Peyer's patch (tissue), 4 donors: ENCODE measurements around the gene ESRRG. TPM values are rescaled to one million over a fixed set of nuclear protein-coding genes. Genes with fewer than 3 reads are reported as not detected.
A peak's percentile ranks its signal among the peaks of the same experiment; 100 is the strongest.

Source experiments
- DNase-seq, 3 donors: peaks; one replicate each; pipeline ENCODE4 v3.0.0-alpha.2; 2017 to 2019
- H3K27ac ChIP-seq, 4 donors: fragments of 200-600 bp; sonication (generic); one replicate each; pipeline ENCODE4 v1.5.1; 2016 to 2019
- H3K27me3 ChIP-seq, 2 donors: fragments of 200-600 bp; sonication (generic); one replicate each; pipeline ENCODE4 v1.5.1; 2019
- H3K36me3 ChIP-seq, 3 donors: fragments of 200-600 bp; sonication (generic); one replicate each; pipeline ENCODE4 v1.5.1; 2016 to 2019
- H3K4me1 ChIP-seq, 4 donors: fragments of 200-600 bp; sonication (generic); one replicate each; pipeline ENCODE4 v1.5.1; 2016 to 2019
- H3K4me3 ChIP-seq, 4 donors: fragments of 200-600 bp; sonication (generic); 1 replicate in 3 of 4; 2 replicates in 1 of 4; pipeline ENCODE4 v1.5.1; 2016 to 2019; ENCODE audit warnings: mild to moderate bottlenecking in 1 of 4
- H3K9me3 ChIP-seq, 4 donors: fragments of 200-600 bp; sonication (generic); one replicate each; pipeline ENCODE4 v1.5.1; 2016 to 2019; ENCODE audit warnings: mild to moderate bottlenecking in 1 of 4
- CTCF ChIP-seq, 6 experiments: fragments of 450-650 bp in 4 of 6; fragments of 200-600 bp in 2 of 6; sonication (generic) in 1 of 6; IDR thresholded peaks; one replicate each; pipeline ENCODE4 v1.5.1; 2017 to 2019; ENCODE audit warnings: antibody characterized with exemption in 6 of 6, mild to moderate bottlenecking in 3 of 6, moderate library complexity in 1 of 6
- POLR2A ChIP-seq, 2 donors: fragments of 450-650 bp; IDR thresholded peaks; one replicate each; pipeline ENCODE4 v1.5.1; 2017; ENCODE audit warnings: antibody characterized with exemption in 2 of 2, mild to moderate bottlenecking in 2 of 2, moderate library complexity in 2 of 2
- total RNA-seq, 4 donors: library from RNA; depleted of rRNA; stranded (reverse); fragments of >200 nt; gene quantifications; one replicate each; pipeline ENCODE4 v1.1.0, GENCODE V29; 2016

ESRRG gene
- 10 to 100 TPM in 3 of 4 donors, 1 to 10 TPM in 1; 6.6 to 26.3 (median 20.0) TPM for total RNA-seq

GRCh38 chr1:216723274-216723780, at the start of gene ESRRG:
Gene ESRRG (minus strand): TSS chr1:216723429. CDS start chr1:216723299, 130 bp downstream.
- Histone ChIP-seq H3K4me3 (peak within 1 kb of the TSS in 3 of 4 donors; percentile 10 to 48 (median 48)), H3K4me1 (no peaks in the 10 kb centered on the region), H3K27ac (no peak within 1 kb of the TSS), H3K9me3 (no peaks in the 10 kb centered on the region), H3K27me3 (no peaks in the 10 kb centered on the region), H3K36me3 (no peaks in the 10 kb centered on the region)
- DNase-seq, result peak in 1 of 3 donors; percentile 62
- TF ChIP-seq CTCF (IDR thresholded peaks at IDR 0.05) (no peak), POLR2A (IDR thresholded peaks at IDR 0.05) (no peak)

GRCh38 chr1:216771922-216772321, 48.7 kb upstream of the ESRRG start:
- TF ChIP-seq CTCF (IDR thresholded peaks at IDR 0.05) (no peak), POLR2A (IDR thresholded peaks at IDR 0.05) (no peak)
- no peak for DNase-seq

GRCh38 chr1:216766633-216767327, 43.6 kb upstream of the ESRRG start:
- Histone ChIP-seq H3K4me1 (no peaks in the 10 kb centered on the region), H3K36me3 (no peaks in the 10 kb centered on the region), H3K9me3 (no peaks in the 10 kb centered on the region), H3K27ac (peak overlapping the region in 1 of 4 donors; percentile 17), H3K27me3 (no peaks in the 10 kb centered on the region), H3K4me3 (no peak overlapping the region)
- no peak for DNase-seq
- TF ChIP-seq CTCF (IDR thresholded peaks at IDR 0.05) (no peak), POLR2A (IDR thresholded peaks at IDR 0.05) (no peak)

More at GRCh38 chr1:216771922-216772321, 48.7 kb upstream of the ESRRG start:
- Histone ChIP-seq H3K27me3 (no peaks in the 10 kb centered on the region), H3K4me3 (no peak overlapping the region), H3K36me3 (no peaks in the 10 kb centered on the region), H3K27ac (no peak overlapping the region), H3K9me3 (no peaks in the 10 kb centered on the region), H3K4me1 (no peaks in the 10 kb centered on the region)

GRCh38 chr1:216765346-216766300, 42.4 kb upstream of the ESRRG start:
- DNase-seq, result no peak
- Histone ChIP-seq H3K27me3 (no peaks in the 10 kb centered on the region), H3K9me3 (no peaks in the 10 kb centered on the region), H3K27ac (peak overlapping the region in 1 of 4 donors; percentile 49), H3K36me3 (no peaks in the 10 kb centered on the region), H3K4me1 (no peaks in the 10 kb centered on the region), H3K4me3 (no peak overlapping the region)
- no peak for TF ChIP-seq CTCF (IDR thresholded peaks at IDR 0.05)
- no peak for TF ChIP-seq POLR2A (IDR thresholded peaks at IDR 0.05)

GRCh38 chr1:216758161-216758560, 34.9 kb upstream of the ESRRG start:
- no peak overlapping the region for H3K27ac ChIP-seq
- TF ChIP-seq POLR2A (IDR thresholded peaks at IDR 0.05) (no peak), CTCF (IDR thresholded peaks at IDR 0.05) (no peak)
- DNase-seq, result no peak
- no peaks in the 10 kb centered on the region for H3K36me3 ChIP-seq
- H3K4me3 ChIP-seq, result no peak overlapping the region
- H3K4me1 ChIP-seq, result no peaks in the 10 kb centered on the region
- no peaks in the 10 kb centered on the region for H3K27me3 ChIP-seq
- H3K9me3 ChIP-seq, result no peaks in the 10 kb centered on the region
